NCI-H1694 treated with DMSO at 0.1 percent for 48 hours (cell line): Measurements from ENCODE around the gene PNKD.

Experiments used
- DNase-seq: peaks from one replicate; lab custom pipeline; 2025; lab: John Stamatoyannopoulos, UW

Gene PNKD

GRCh38 chr2:218343591-218343990 is 73.3 kb downstream of the PNKD start:
- no peak for DNase-seq

GRCh38 chr2:218344090-218344754 is 73.9 kb downstream of the PNKD start:
- DNase-seq: no peak

GRCh38 chr2:218344755-218345417 is 74.6 kb downstream of the PNKD start:
- DNase-seq: no peak

- no peak for DNase-seq
Measured at GRCh38 chr2:218345491-218346236, 75.3 kb downstream of the PNKD start.

- no peak for DNase-seq
Measured at GRCh38 chr2:218347172-218347571, 76.9 kb downstream of the PNKD start.

DNA sequence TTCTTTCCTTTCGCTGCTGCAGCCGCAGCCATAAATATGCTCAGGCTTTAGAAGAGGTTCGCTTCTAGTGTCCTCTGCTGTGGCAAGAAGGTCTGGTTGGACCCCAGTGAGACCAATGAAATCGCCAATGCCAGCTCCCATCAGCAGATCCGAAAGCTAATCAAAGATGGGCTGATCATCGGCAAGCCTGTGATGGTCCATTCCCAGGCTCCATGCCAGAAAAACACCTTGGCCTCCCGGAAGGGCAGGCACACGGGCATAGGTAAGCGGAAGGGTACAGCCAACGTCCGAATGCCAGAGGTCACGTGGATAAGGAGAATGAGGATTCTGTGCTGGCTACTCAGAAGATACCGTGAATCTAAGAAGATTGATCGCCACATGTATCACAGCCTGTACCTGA is 83.7 kb downstream of the PNKD start:
- no peak for DNase-seq

GRCh38 chr2:218354850-218355443 is 84.6 kb downstream of the PNKD start:
- DNase-seq: no peak

DNA sequence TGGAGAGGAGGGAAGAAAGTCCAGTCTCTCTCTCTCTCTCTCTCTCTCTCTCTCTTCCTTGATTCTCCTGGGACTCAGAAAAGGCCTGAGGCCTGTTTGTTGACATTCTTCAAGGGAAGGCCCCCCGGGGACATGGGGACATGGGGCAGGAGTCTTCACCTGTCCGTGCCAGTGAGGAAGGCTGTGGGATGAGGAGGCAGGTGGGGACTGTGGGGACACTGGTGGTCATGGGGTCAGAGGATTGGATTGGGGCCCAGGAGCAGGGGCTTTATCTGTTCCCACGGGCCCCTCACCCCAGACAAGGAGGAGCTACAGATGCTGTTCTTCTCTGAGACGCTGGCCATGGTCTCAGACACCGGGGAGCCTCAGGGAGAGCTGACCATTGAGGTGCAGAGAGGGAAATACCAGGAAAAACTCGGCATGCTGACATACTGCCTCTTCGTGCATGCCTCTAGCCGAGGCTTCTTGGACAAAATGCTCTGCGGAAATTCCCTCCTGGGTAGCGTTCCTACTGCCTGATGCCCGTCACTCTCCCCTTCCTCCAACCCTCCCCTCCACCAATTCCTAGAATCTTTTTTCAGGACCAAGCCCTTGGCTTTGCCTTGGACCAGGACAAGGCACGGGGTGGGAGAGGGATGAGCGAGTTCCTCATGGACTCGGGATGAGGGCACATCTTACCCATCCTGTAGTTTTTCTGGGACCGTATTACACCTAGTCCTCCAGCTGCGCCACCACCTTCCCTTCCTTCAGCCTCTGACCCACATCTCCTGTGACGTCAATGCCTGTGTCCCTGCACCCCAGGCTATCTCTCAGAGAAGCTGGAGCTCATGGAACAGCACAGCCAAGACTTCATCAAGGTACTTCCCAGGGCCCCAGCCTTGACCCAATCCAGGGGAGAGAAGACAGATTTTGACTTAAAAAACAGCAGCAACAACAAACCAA is 87.2 kb downstream of the PNKD start:
- no peak for DNase-seq

GRCh38 chr2:218360453-218360852 is 90.1 kb downstream of the PNKD start:
- DNase-seq: no peak

DNA sequence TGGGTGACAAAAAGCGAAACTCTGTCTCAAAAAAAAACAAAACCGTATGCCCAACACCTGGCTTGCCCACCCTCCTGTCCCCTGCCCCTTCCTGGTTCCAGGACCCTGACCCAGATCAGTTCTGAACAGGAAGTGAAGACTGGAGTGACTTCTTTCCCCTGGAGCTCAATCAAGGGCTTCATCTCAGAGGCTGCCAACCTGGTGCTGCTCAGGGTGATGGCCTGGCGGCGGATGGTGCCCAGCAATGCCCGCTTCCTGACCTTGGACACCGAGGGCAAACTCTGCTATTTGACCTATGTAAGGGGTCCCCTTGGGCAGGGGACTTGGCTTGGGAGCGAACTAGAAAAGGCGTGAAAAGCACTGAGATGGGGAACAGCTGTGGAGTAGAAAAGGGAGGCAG is 92.3 kb downstream of the PNKD start:
- DNase-seq: no peak

- DNase-seq: no peak
Measured at GRCh38 chr2:218363736-218364135, 93.4 kb downstream of the PNKD start.

GRCh38 chr2:218364196-218364595 is 93.9 kb downstream of the PNKD start:
- DNase-seq: no peak

GRCh38 chr2:218366621-218367414 is 96.5 kb downstream of the PNKD start:
- DNase-seq: no peak

GRCh38 chr2:218367415-218368149 is 97.3 kb downstream of the PNKD start:
- DNase-seq: no peak

- no peak for DNase-seq
Measured at GRCh38 chr2:218368150-218368528, 97.8 kb downstream of the PNKD start.

GRCh38 chr2:218368621-218369153 is 98.4 kb downstream of the PNKD start:
- no peak for DNase-seq

DNA sequence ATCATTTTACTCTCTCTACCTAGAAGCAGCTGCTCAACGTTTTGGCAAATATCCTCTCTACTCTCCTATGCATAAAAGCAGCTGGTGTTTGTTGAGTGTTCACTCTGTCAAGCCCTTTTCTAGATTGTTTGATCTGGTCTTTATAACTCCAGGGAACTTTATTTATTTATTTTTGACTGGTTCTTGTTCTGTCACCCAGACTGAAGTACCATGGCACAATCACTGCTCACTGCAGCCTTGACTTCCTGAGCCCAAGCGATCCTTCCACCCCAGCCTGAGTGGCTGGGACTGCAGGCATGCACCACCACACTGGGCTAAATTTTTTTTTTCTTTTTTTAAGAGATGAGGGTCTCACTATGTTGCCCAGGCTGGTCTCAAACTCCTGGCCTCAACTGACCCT is 99.0 kb downstream of the PNKD start:
- DNase-seq: peak; percentile 9

DNA sequence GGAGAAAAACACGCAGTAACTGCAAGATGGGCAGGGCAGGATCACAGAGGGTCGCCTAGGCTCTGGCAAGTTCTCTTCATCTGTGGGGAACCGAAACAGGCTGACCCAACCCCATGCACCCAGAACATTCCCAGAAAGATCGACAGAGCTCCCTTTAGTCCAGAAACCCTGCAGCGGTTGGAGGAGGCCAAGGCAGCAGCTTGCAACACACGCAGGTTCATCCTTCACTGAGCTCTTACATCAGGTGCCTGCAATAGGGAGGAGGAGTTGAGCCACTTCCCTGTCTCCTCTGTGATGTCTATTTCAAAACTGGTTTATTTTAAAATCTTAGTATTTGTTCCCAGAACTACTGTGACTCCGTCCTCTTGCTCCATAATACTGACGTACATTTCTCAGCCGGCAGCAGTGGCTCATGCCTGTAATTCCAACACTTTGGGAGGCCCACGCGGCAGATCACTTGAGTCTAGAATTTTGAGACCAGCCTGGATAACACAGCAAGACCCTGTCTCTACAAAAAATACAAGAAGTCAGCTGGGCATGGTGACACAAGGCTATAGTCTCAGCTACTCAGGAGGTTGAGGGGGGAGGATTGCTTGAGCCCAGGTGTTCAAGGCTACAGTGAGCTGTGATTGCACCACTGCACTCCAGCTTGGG is 100.2 kb downstream of the PNKD start:
- DNase-seq: no peak

- DNase-seq: no peak
Measured at GRCh38 chr2:218371983-218372350, 101.6 kb downstream of the PNKD start.
